ENCODE measurements around the gene DAPK2.

The DAPK2 gene

GRCh38 chr15:63869371-63870042 lies 176.8 kb downstream of the DAPK2 start (continued):
- TF ChIP-seq CREB5 (CRISPR knock-in tag; IDR thresholded peaks at IDR 0.05; ENCODE audit: low read depth) (no peak), ZNF8 (CRISPR knock-in tag; IDR thresholded peaks at IDR 0.05) (no peak), PATZ1 (CRISPR knock-in tag; IDR thresholded peaks at IDR 0.05; ENCODE audit: borderline replicate concordance) (no peak), CSDC2 (CRISPR knock-in tag; IDR thresholded peaks at IDR 0.05) (no peak), SNAI2 (CRISPR knock-in tag; IDR thresholded peaks at IDR 0.05) (no peak), OSR1 (CRISPR knock-in tag; IDR thresholded peaks at IDR 0.05) (no peak)

- TF ChIP-seq CSDC2 (CRISPR knock-in tag; IDR thresholded peaks at IDR 0.05) = no peak
- TF ChIP-seq TCF4 (CRISPR knock-in tag; IDR thresholded peaks at IDR 0.05; ENCODE audit: borderline replicate concordance) = no peak
- TF ChIP-seq ZFP3 (CRISPR knock-in tag; IDR thresholded peaks at IDR 0.05) = no peak
- no peak for TF ChIP-seq OSR1 (CRISPR knock-in tag; IDR thresholded peaks at IDR 0.05)
- TF ChIP-seq CSRNP3 (CRISPR knock-in tag; IDR thresholded peaks at IDR 0.05) = no peak
- TF ChIP-seq POU6F1 (CRISPR knock-in tag; IDR thresholded peaks at IDR 0.05; ENCODE audit: borderline replicate concordance, low read depth) = no peak
- ATAC-seq = no peak
These were observed 182.1 kb downstream of the DAPK2 start for GRCh38 chr15:63864186-63864585.

- ATAC-seq = no peak
- TF ChIP-seq ZNF70 (CRISPR knock-in tag; IDR thresholded peaks at IDR 0.05) = no peak
- TF ChIP-seq ZNF565 (CRISPR knock-in tag; conservative IDR thresholded peaks at IDR 0.05; ENCODE audit: low read depth) = no peak
- no peak for TF ChIP-seq TCF4 (CRISPR knock-in tag; IDR thresholded peaks at IDR 0.05; ENCODE audit: borderline replicate concordance)
- TF ChIP-seq BACH2 (CRISPR knock-in tag; IDR thresholded peaks at IDR 0.05; ENCODE audit: borderline replicate concordance) = no peak
- TF ChIP-seq TSHZ2 (CRISPR knock-in tag; IDR thresholded peaks at IDR 0.05) = no peak
- no peak for TF ChIP-seq CSRNP3 (CRISPR knock-in tag; IDR thresholded peaks at IDR 0.05)
- no peak for TF ChIP-seq ZFP30 (CRISPR knock-in tag; IDR thresholded peaks at IDR 0.05)
- TF ChIP-seq CSDC2 (CRISPR knock-in tag; IDR thresholded peaks at IDR 0.05) = no peak
- no peak for TF ChIP-seq ARNTL (CRISPR knock-in tag; IDR thresholded peaks at IDR 0.05; ENCODE audit: borderline replicate concordance, low read depth)
These were observed 184.3 kb downstream of the DAPK2 start for GRCh38 chr15:63861946-63862517.
